PC-3 (cell line): ENCODE results near the gene STX8. TPM values are rescaled to one million over a fixed set of nuclear protein-coding genes. Genes with fewer than 3 reads are reported as not detected.

Source experiments
- ATAC-seq: fragments of 200-7000 bp; cut with Tn5 transposase; 2 replicates; pipeline ENCODE4 v1.9.1; 2020; ENCODE audit warnings: mild to moderate bottlenecking, moderate library complexity
- BruUV-seq: library from RNA; stranded (reverse); fragments of 400-500 nt; replicated peaks from 2 replicates; lab custom pipeline; 2021; lab: Mats Ljungman, UMichigan
- CTCF ChIA-PET: fragments of 300-600 bp; sonication (Branson Sonifier 250); formaldehyde crosslinking; loops from one replicate; lab custom pipeline; 2022; ENCODE audit warnings: antibody characterized with exemption; lab: Charles Lee
- POLR2A ChIA-PET: fragments of 300-600 bp; sonication (Branson Sonifier 250); formaldehyde crosslinking; loops from one replicate; lab custom pipeline; 2022; ENCODE audit warnings: antibody characterized with exemption; ENCODE audit not compliant: unreplicated experiment; lab: Charles Lee
- DNase-seq: peaks from one replicate; pipeline ENCODE4 v3.0.0-alpha.2; 2015
- H2AFZ ChIP-seq: fragments of 300-600 bp; sonication (generic); 2 replicates; pipeline ENCODE4 v1.6.0; 2016; ENCODE audit warnings: antibody characterized with exemption, low read length
- H3F3A ChIP-seq: fragments of 300-600 bp; sonication (generic); one replicate; pipeline ENCODE4 v1.6.0; 2017; ENCODE audit warnings: antibody characterized with exemption, low read length, control low read depth, mild to moderate bottlenecking; ENCODE audit not compliant: unreplicated experiment
- H3K27ac ChIP-seq: fragments of 300-600 bp; sonication (generic); 2 replicates; pipeline ENCODE4 v1.5.1; 2016; ENCODE audit warnings: mild to moderate bottlenecking, low read length
- H3K27me3 ChIP-seq: fragments of 300-600 bp; sonication (generic); 2 replicates; pipeline ENCODE4 v1.6.1; 2016; ENCODE audit warnings: low read length, mixed read lengths
- H3K36me3 ChIP-seq: fragments of 300-600 bp; sonication (generic); 2 replicates; pipeline ENCODE4 v1.6.1; 2016; ENCODE audit warnings: low read depth, mixed run types, low read length, mixed read lengths
- H3K4me1 ChIP-seq: fragments of 300-600 bp; sonication (generic); 2 replicates; pipeline ENCODE4 v1.5.1; 2016; ENCODE audit warnings: low read length; ENCODE audit not compliant: insufficient read depth
- H3K4me2 ChIP-seq: fragments of 300-600 bp; sonication (generic); 2 replicates; pipeline ENCODE4 v1.6.0; 2016; ENCODE audit warnings: low read length
- H3K4me3 ChIP-seq: fragments of 300-600 bp; sonication (generic); 2 replicates; pipeline ENCODE4 v1.5.1; 2016; ENCODE audit warnings: mild to moderate bottlenecking, low read length, mixed read lengths
- H3K79me2 ChIP-seq: fragments of 300-600 bp; sonication (generic); 2 replicates; pipeline ENCODE4 v1.6.1; 2017; ENCODE audit warnings: low read length, mixed read lengths
- H3K9ac ChIP-seq: fragments of 300-600 bp; sonication (generic); 2 replicates; pipeline ENCODE4 v1.6.0; 2016; ENCODE audit warnings: mild to moderate bottlenecking, low read length
- H3K9me2 ChIP-seq: fragments of 300-600 bp; sonication (generic); replicated peaks from 2 replicates; pipeline ENCODE4 v1.6.1; 2016; ENCODE audit warnings: mixed run types, low read length, mixed read lengths
- H3K9me3 ChIP-seq: fragments of 300-600 bp; sonication (generic); 2 replicates; pipeline ENCODE4 v1.6.1; 2016; ENCODE audit warnings: low read length, mixed read lengths
- H4K20me1 ChIP-seq: fragments of 300-600 bp; sonication (generic); 2 replicates; pipeline ENCODE4 v1.6.1; 2016; ENCODE audit warnings: low read length, mixed read lengths
- EZH2 ChIP-seq: fragments of 300-600 bp; sonication (generic); IDR thresholded peaks from one replicate; pipeline ENCODE4 v1.6.1; 2017; ENCODE audit warnings: antibody characterized with exemption, mild to moderate bottlenecking, low read length; ENCODE audit not compliant: unreplicated experiment
- EZH2phosphoT487 ChIP-seq: fragments of 300-600 bp; sonication (generic); IDR thresholded peaks from 2 replicates; pipeline ENCODE4 v1.6.1; 2018; ENCODE audit warnings: mild to moderate bottlenecking, antibody characterized with exemption, low read length, borderline replicate concordance
- intact Hi-C: fragments of 100-400 bp; cut with micrococcal nuclease; formaldehyde crosslinking; loops from 2 replicates; pipeline ENCODE4 v1.9.0; 2023
- total RNA-seq: library from RNA; depleted of rRNA; stranded (reverse); fragments of >200 nt; gene quantifications from 2 replicates; pipeline ENCODE4 v1.2.3, GENCODE V29; 2014
- TF ChIP-seq, protein P1 (sequence below): fragments of 300-600 bp; sonication (generic); conservative IDR thresholded peaks from 2 replicates; pipeline ENCODE4 v1.5.1; 2017; ENCODE audit warnings: antibody characterized with exemption, low read depth, mild to moderate bottlenecking, low read length

STX8 gene
- total RNA-seq, 1 experiment from 2014 or later = 57.4 TPM

DNA sequence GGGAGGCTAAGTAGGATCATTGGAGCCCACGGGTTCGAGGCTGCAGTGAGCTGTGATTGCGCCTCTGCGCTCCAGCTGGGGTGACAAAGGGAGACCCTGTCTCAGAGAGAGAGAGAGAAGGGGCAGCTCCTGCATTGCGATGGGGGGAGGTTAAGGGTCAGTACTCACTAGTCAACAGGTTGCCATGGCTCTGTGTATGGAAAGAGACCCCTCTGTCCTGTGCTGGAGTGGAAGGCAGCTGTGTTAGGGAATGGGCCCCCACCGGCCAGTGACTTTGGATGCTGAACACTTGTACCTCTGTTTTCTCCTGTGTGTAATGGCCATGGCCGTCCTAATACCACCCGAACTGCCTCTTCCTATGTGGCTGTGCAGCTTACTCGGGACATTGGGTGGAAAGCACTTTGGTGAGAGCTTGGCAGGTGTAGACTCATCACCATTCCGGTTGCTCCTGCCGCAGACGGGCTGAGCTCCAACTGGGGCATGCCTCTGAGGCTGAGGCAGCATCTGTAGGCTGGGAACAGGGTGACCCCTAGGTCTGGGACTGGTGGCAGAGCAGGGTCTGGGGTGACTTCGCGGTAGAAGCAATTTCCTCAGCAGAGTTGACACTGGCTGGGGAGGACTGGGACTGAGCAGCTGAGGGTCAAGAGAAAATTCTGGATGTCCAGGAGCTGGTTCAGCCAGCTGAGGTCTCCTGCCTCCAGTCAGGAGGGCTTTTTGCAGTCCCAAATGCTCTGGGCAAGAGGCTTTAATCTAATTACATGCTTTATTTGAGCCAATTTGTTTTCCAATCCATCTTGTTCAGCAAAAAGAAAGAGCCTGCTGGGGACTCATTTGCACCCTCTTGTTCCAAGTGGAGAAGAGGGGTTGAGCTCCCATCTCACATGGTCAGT is 369.9 kb downstream of the STX8 start:
- no peak for TF ChIP-seq EZH2
- no peak for TF ChIP-seq EZH2phosphoT487
- TF ChIP-seq, protein P1, sequence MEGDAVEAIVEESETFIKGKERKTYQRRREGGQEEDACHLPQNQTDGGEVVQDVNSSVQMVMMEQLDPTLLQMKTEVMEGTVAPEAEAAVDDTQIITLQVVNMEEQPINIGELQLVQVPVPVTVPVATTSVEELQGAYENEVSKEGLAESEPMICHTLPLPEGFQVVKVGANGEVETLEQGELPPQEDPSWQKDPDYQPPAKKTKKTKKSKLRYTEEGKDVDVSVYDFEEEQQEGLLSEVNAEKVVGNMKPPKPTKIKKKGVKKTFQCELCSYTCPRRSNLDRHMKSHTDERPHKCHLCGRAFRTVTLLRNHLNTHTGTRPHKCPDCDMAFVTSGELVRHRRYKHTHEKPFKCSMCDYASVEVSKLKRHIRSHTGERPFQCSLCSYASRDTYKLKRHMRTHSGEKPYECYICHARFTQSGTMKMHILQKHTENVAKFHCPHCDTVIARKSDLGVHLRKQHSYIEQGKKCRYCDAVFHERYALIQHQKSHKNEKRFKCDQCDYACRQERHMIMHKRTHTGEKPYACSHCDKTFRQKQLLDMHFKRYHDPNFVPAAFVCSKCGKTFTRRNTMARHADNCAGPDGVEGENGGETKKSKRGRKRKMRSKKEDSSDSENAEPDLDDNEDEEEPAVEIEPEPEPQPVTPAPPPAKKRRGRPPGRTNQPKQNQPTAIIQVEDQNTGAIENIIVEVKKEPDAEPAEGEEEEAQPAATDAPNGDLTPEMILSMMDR = no peak
- Histone ChIP-seq H3K9ac (no peak overlapping the region), H3K9me2 (no peaks in the 10 kb centered on the region), H3K27ac (no peak overlapping the region), H3K4me2 (no peak overlapping the region), H3K36me3 (no peaks in the 10 kb centered on the region), H3K27me3 (0 out of 2 replicates have a peak, but pooled peaks cover 4% of the 10 kb centered on the region), H3F3A (no peaks in the 10 kb centered on the region), H2AFZ (no peak overlapping the region), H3K4me3 (no peak overlapping the region), H3K4me1 (no peaks in the 10 kb centered on the region; the same call in 1 of the 2 replicates), H3K79me2 (no peaks in the 10 kb centered on the region), H4K20me1 (no peaks in the 10 kb centered on the region), H3K9me3 (no peaks in the 10 kb centered on the region)
- ATAC-seq = no peak
- DNase-seq = no peak
- no TSS peak for BruUV-seq
- POLR2A ChIA-PET = no interaction called here
- intact Hi-C loops = no loop called here
- CTCF ChIA-PET = no interaction called here

DNA sequence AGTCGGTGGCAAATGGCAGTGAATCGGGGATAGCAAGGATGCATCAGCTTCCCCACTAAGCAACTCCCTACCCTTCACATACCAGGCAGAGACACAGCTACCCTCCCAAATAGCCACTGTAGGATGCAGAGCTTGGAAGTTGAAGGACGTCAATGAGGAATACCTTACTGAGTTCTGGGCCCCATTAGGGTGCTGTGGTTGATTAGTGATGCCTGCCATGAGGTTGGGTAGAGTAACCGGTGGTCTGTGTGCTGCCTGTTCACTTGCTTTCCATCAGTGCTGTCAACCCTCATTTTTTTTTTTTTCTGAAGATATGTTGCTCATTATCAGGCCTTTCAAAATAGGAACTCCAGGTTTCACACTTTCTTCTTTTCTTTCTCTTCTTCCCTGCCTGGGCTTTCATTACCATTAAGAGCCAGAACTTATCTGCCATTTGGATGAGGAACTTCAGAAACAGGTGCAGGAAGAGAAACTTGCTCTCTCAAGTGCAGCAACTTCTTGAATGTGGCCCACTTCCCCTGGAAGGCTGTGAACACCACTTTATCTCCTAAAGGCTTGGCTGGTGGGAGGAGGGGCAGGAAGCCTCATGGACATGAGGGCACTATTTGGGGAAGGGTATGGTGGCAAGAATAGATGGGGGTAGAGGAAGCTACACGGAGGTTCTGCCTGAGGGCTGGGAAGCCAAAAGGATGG is 370.8 kb downstream of the STX8 start:
- no peak overlapping the region for H3K9ac ChIP-seq
- no peak for TF ChIP-seq EZH2phosphoT487
- TF ChIP-seq, protein P1 = no peak
- no peak for TF ChIP-seq EZH2
- no peaks in the 10 kb centered on the region for H4K20me1 ChIP-seq
- no peaks in the 10 kb centered on the region for H3F3A ChIP-seq
- DNase-seq (no peak), ATAC-seq (no peak)
- intact Hi-C loops = no loop called here
- no peak overlapping the region for H3K4me3 ChIP-seq
- no peaks in the 10 kb centered on the region for H3K9me2 ChIP-seq
- CTCF ChIA-PET = no interaction called here
- no TSS peak for BruUV-seq
- H3K27me3 ChIP-seq = 0 out of 2 replicates have a peak, but pooled peaks cover 4% of the 10 kb centered on the region
- H2AFZ ChIP-seq = no peak overlapping the region
- H3K4me2 ChIP-seq = no peak overlapping the region
- no peaks in the 10 kb centered on the region for H3K79me2 ChIP-seq
- no peaks in the 10 kb centered on the region for H3K36me3 ChIP-seq
- H3K9me3 ChIP-seq = no peaks in the 10 kb centered on the region
- H3K4me1 ChIP-seq = no peaks in the 10 kb centered on the region; the same call in 1 of the 2 replicates
- POLR2A ChIA-PET = no interaction called here
- no peak overlapping the region for H3K27ac ChIP-seq
